Right atrium auricular region (tissue), 2 donors: ENCODE measurements around the gene FAM162A. TPM values are rescaled to one million over a fixed set of nuclear protein-coding genes. Genes with fewer than 3 reads are reported as not detected.

Experiments used
- DNase-seq: peaks from one replicate; pipeline ENCODE4 v3.0.0-alpha.2; 2019; ENCODE audit warnings: low spot score
- H3K27ac ChIP-seq, 2 donors: fragments of 200-600 bp; sonication (generic); 1 replicate in 1 of 2; 2 replicates in 1 of 2; pipeline ENCODE4 v1.5.1; 2016 to 2019
- H3K27me3 ChIP-seq, 2 donors: fragments of 200-600 bp; sonication (generic); one replicate each; pipeline versions ENCODE4 v1.5.1 to v1.6.0; 2017 to 2019
- H3K36me3 ChIP-seq: fragments of 200-600 bp; sonication (generic); one replicate; pipeline ENCODE4 v1.5.1; 2016
- H3K4me1 ChIP-seq, 2 donors: fragments of 200-600 bp; sonication (generic); one replicate each; pipeline versions ENCODE4 v1.5.1 to v1.6.0; 2017 to 2019
- H3K4me3 ChIP-seq, 2 donors: fragments of 200-600 bp; sonication (generic); 1 replicate in 1 of 2; 2 replicates in 1 of 2; pipeline ENCODE4 v1.5.1; 2017 to 2019; ENCODE audit warnings: mild to moderate bottlenecking in 1 of 2, moderate library complexity in 1 of 2
- H3K9me3 ChIP-seq, 2 donors: fragments of 200-600 bp; sonication (generic); one replicate each; pipeline ENCODE4 v1.5.1; 2019
- CTCF ChIP-seq, 2 donors: fragments of 200-600 bp; sonication (generic); IDR thresholded peaks; one replicate each; pipeline ENCODE4 v1.5.1; 2019; ENCODE audit warnings: antibody characterized with exemption in 2 of 2
- total RNA-seq, 2 donors: library from RNA; depleted of rRNA; stranded (reverse); fragments of >200 nt; gene quantifications; one replicate each; pipeline ENCODE4 v1.1.0, GENCODE V29; 2016

Gene FAM162A
- total RNA-seq, 2 donors from 2014 or later: 55.3 to 88.4 TPM

GRCh38 chr3:122394173-122394572 is 10.2 kb downstream of the FAM162A start:
- Histone ChIP-seq H3K4me1 (peaks cover 0 to 27% of the 10 kb centered on the region in 2 donors), H3K27me3 (no peaks in the 10 kb centered on the region), H3K4me3 (no peak overlapping the region), H3K36me3 (no peaks in the 10 kb centered on the region), H3K27ac (no peak overlapping the region), H3K9me3 (no peaks in the 10 kb centered on the region)
- TF ChIP-seq CTCF (IDR thresholded peaks at IDR 0.05): no peak
- DNase-seq: no peak

- H3K4me1 ChIP-seq: peaks cover 0 to 19% of the 10 kb centered on the region in 2 donors
- H3K4me3 ChIP-seq: no peak overlapping the region
- no peak overlapping the region for H3K27ac ChIP-seq
- no peaks in the 10 kb centered on the region for H3K9me3 ChIP-seq
- no peak for TF ChIP-seq CTCF (IDR thresholded peaks at IDR 0.05)
- H3K27me3 ChIP-seq: no peaks in the 10 kb centered on the region
- DNase-seq: no peak
- no peaks in the 10 kb centered on the region for H3K36me3 ChIP-seq
These were observed 11.6 kb downstream of the FAM162A start for GRCh38 chr3:122395582-122395981.

DNA sequence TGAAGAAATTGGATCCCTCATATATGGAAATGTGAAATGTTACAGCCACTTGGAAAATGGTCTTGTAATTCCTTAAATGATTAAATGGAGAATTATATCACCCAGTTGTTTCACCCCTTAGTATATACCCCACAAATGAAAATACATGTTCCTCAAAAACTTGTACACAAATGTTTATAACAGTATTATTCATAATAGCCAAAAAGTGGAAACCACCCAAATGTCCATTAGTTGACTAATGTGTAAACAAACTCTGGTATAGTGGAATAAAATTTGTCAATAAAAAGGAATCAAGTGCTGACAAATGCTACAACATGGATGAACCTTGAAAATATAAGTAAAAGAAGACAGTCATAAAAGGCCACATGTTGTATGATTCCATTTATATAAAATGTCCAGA is 12.5 kb downstream of the FAM162A start:
- Histone ChIP-seq H3K27ac (no peak overlapping the region), H3K4me1 (peaks cover 0 to 15% of the 10 kb centered on the region in 2 donors), H3K36me3 (no peaks in the 10 kb centered on the region), H3K27me3 (no peaks in the 10 kb centered on the region), H3K9me3 (no peaks in the 10 kb centered on the region), H3K4me3 (no peak overlapping the region)
- DNase-seq: no peak
- TF ChIP-seq CTCF (IDR thresholded peaks at IDR 0.05): no peak

DNA sequence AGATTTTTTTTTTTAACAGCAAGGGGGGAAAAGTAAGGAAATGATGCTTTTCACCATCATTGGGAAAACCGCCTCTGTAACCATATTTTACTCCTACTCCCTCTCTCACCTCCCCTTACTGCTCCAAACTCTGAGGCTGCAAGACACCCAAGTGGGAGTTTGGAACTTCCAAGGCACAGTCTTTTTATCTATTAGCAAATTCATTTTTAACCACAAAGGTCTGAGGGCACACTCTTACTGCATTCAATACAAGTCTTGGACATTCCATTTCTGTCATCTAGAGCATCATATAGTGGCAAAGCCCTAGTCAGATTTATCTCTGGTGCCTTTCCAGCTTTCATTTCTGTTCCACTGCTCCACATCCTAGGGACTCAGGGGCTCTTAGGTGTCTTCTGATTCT is 13.2 kb downstream of the FAM162A start:
- Histone ChIP-seq H3K9me3 (no peaks in the 10 kb centered on the region), H3K27me3 (no peaks in the 10 kb centered on the region), H3K4me1 (peaks cover 0 to 15% of the 10 kb centered on the region in 2 donors), H3K4me3 (no peak overlapping the region), H3K27ac (no peak overlapping the region), H3K36me3 (no peaks in the 10 kb centered on the region)
- TF ChIP-seq CTCF (IDR thresholded peaks at IDR 0.05): no peak
- no peak for DNase-seq

- DNase-seq: no peak
These were observed 14.9 kb downstream of the FAM162A start for GRCh38 chr3:122398920-122399319.

More at GRCh38 chr3:122398920-122399319, 14.9 kb downstream of the FAM162A start:
- H3K36me3 ChIP-seq: peaks cover 10% of the 10 kb centered on the region
- no peaks in the 10 kb centered on the region for H3K27me3 ChIP-seq
- no peaks in the 10 kb centered on the region for H3K9me3 ChIP-seq
- H3K27ac ChIP-seq: no peak overlapping the region
- no peak overlapping the region for H3K4me3 ChIP-seq
- no peaks in the 10 kb centered on the region for H3K4me1 ChIP-seq
- no peak for TF ChIP-seq CTCF (IDR thresholded peaks at IDR 0.05)
